DND-41 (cell line): ENCODE measurements around the gene PNPLA2.

Source experiments
- EZH2 ChIP-seq: IDR thresholded peaks from 3 replicates; pipeline ENCODE4 v1.6.1; 2012; ENCODE audit warnings: borderline replicate concordance, low read depth, mild to moderate bottlenecking, moderate library complexity, low read length, inconsistent platforms; ENCODE audit not compliant: severe bottlenecking
- TF ChIP-seq, protein P1 (sequence below): IDR thresholded peaks from 2 replicates; pipeline ENCODE4 v1.5.1; 2012; ENCODE audit warnings: borderline replicate concordance, low read length, moderate library complexity, mild to moderate bottlenecking; ENCODE audit not compliant: poor library complexity, severe bottlenecking; ENCODE audit errors: extremely low read depth

GRCh38 chr11:873706-874105, 55.0 kb downstream of the PNPLA2 start:
- TF ChIP-seq, protein P1, sequence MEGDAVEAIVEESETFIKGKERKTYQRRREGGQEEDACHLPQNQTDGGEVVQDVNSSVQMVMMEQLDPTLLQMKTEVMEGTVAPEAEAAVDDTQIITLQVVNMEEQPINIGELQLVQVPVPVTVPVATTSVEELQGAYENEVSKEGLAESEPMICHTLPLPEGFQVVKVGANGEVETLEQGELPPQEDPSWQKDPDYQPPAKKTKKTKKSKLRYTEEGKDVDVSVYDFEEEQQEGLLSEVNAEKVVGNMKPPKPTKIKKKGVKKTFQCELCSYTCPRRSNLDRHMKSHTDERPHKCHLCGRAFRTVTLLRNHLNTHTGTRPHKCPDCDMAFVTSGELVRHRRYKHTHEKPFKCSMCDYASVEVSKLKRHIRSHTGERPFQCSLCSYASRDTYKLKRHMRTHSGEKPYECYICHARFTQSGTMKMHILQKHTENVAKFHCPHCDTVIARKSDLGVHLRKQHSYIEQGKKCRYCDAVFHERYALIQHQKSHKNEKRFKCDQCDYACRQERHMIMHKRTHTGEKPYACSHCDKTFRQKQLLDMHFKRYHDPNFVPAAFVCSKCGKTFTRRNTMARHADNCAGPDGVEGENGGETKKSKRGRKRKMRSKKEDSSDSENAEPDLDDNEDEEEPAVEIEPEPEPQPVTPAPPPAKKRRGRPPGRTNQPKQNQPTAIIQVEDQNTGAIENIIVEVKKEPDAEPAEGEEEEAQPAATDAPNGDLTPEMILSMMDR, result no peak
- TF ChIP-seq EZH2, result no peak
